ENCODE measurements around the gene FBXO11.

FBXO11 gene

GRCh38 chr2:47935071-47935470 lies 28.8 kb upstream of the FBXO11 start (continued):
- TF ChIP-seq, protein P1, sequence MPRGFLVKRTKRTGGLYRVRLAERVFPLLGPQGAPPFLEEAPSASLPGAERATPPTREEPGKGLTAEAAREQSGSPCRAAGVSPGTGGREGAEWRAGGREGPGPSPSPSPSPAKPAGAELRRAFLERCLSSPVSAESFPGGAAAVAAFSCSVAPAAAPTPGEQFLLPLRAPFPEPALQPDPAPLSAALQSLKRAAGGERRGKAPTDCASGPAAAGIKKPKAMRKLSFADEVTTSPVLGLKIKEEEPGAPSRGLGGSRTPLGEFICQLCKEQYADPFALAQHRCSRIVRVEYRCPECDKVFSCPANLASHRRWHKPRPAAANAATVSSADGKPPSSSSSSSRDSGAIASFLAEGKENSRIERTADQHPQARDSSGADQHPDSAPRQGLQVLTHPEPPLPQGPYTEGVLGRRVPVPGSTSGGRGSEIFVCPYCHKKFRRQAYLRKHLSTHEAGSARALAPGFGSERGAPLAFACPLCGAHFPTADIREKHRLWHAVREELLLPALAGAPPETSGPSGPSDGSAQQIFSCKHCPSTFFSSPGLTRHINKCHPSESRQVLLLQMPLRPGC (tag by site-specific recombination; IDR thresholded peaks at IDR 0.05): no peak
- TF ChIP-seq ZFP69B (tag by site-specific recombination; IDR thresholded peaks at IDR 0.05): no peak
- TF ChIP-seq IKZF3 (tag by site-specific recombination; IDR thresholded peaks at IDR 0.05): no peak
- no peak for TF ChIP-seq ZNF112 (tag by site-specific recombination; IDR thresholded peaks at IDR 0.05)
- TF ChIP-seq GLIS2 (tag by site-specific recombination; IDR thresholded peaks at IDR 0.05): no peak
- TF ChIP-seq OSR2 (tag by site-specific recombination; IDR thresholded peaks at IDR 0.05): no peak

DNA sequence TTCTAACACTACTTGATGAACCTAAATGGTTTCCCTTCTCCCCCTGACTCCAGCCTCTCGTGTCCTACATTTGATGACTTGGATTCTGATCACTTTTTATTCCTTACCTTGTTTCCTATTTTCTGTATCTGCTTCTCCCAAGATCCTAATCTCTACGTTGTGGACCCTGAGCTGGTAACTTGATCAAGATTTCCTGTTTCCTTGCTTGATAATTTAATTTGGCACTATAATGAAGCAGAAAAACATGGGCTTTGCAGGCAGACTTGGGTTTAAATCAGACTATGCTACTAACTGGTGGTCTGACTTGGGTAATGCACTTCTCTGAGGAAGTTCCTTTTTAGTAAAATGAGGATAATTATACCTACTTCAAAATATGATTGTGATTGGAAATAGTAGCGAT lies 11.7 kb upstream of the FBXO11 start:
- Histone ChIP-seq H3K36me3 (ENCODE audit: control insufficient read depth in 2 of 2, insufficient read depth in 1 of 2, low read length in 2 of 2) (no peaks in the 10 kb centered on the region), H3K9me3 (ENCODE audit: control insufficient read depth, insufficient read depth, low read depth, low read length) (no peaks in the 10 kb centered on the region), H3K4me3 (ENCODE audit: low read depth, low read length) (no peak overlapping the region), H3K4me1 (ENCODE audit: control insufficient read depth, insufficient read depth, low read length) (no peaks in the 10 kb centered on the region), H3K27ac (ENCODE audit: extremely low read depth, low read depth, low read length) (no peak overlapping the region)
- CTCF ChIA-PET: no interaction called here
- POLR2A ChIA-PET: no interaction called here
- no peak for TF ChIP-seq ZNF623 (tag by site-specific recombination; IDR thresholded peaks at IDR 0.05)
- no peak for TF ChIP-seq ZBTB8A (tag by site-specific recombination; IDR thresholded peaks at IDR 0.05)
- TF ChIP-seq HOXC10 (CRISPR knock-in tag; IDR thresholded peaks at IDR 0.05): no peak
- no peak for TF ChIP-seq ZNF621 (tag by site-specific recombination; IDR thresholded peaks at IDR 0.05)
- TF ChIP-seq, protein P2, sequence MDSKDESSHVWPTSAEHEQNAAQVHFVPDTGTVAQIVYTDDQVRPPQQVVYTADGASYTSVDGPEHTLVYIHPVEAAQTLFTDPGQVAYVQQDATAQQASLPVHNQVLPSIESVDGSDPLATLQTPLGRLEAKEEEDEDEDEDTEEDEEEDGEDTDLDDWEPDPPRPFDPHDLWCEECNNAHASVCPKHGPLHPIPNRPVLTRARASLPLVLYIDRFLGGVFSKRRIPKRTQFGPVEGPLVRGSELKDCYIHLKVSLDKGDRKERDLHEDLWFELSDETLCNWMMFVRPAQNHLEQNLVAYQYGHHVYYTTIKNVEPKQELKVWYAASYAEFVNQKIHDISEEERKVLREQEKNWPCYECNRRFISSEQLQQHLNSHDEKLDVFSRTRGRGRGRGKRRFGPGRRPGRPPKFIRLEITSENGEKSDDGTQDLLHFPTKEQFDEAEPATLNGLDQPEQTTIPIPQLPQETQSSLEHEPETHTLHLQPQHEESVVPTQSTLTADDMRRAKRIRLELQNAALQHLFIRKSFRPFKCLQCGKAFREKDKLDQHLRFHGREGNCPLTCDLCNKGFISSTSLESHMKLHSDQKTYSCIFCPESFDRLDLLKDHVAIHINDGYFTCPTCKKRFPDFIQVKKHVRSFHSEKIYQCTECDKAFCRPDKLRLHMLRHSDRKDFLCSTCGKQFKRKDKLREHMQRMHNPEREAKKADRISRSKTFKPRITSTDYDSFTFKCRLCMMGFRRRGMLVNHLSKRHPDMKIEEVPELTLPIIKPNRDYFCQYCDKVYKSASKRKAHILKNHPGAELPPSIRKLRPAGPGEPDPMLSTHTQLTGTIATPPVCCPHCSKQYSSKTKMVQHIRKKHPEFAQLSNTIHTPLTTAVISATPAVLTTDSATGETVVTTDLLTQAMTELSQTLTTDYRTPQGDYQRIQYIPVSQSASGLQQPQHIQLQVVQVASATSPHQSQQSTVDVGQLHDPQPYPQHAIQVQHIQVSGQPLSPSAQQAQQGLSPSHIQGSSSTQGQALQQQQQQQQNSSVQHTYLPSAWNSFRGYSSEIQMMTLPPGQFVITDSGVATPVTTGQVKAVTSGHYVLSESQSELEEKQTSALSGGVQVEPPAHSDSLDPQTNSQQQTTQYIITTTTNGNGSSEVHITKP (tag by site-specific recombination; IDR thresholded peaks at IDR 0.05): no peak
- TF ChIP-seq YY2 (tag by site-specific recombination; IDR thresholded peaks at IDR 0.05): no peak
- TF ChIP-seq ATF2 (tag by site-specific recombination; IDR thresholded peaks at IDR 0.05; ENCODE audit: low read depth): no peak
- TF ChIP-seq, protein P3, sequence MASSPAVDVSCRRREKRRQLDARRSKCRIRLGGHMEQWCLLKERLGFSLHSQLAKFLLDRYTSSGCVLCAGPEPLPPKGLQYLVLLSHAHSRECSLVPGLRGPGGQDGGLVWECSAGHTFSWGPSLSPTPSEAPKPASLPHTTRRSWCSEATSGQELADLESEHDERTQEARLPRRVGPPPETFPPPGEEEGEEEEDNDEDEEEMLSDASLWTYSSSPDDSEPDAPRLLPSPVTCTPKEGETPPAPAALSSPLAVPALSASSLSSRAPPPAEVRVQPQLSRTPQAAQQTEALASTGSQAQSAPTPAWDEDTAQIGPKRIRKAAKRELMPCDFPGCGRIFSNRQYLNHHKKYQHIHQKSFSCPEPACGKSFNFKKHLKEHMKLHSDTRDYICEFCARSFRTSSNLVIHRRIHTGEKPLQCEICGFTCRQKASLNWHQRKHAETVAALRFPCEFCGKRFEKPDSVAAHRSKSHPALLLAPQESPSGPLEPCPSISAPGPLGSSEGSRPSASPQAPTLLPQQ (tag by site-specific recombination; IDR thresholded peaks at IDR 0.05): no peak

GRCh38 chr2:47917276-47917961 lies 11.1 kb upstream of the FBXO11 start:
- ChIA-PET CTCF (interaction anchor here (1.1 kb wide), 1 partner anchor 150 kb away, joined by 4 read pairs; no protein-coding TSS in a partner anchor), POLR2A (interaction anchor here (0.5 kb wide), 1 partner anchor 483 kb away, joined by 4 read pairs; no protein-coding TSS in a partner anchor)
- H3K4me3 ChIP-seq (ENCODE audit: low read depth, low read length): no peak overlapping the region
- no peak overlapping the region for H3K27ac ChIP-seq (ENCODE audit: extremely low read depth, low read depth, low read length)
- H3K36me3 ChIP-seq (ENCODE audit: control insufficient read depth in 2 of 2, insufficient read depth in 1 of 2, low read length in 2 of 2): no peaks in the 10 kb centered on the region
- H3K4me1 ChIP-seq (ENCODE audit: control insufficient read depth, insufficient read depth, low read length): no peaks in the 10 kb centered on the region
- no peaks in the 10 kb centered on the region for H3K9me3 ChIP-seq (ENCODE audit: control insufficient read depth, insufficient read depth, low read depth, low read length)
- TF ChIP-seq, protein P4, sequence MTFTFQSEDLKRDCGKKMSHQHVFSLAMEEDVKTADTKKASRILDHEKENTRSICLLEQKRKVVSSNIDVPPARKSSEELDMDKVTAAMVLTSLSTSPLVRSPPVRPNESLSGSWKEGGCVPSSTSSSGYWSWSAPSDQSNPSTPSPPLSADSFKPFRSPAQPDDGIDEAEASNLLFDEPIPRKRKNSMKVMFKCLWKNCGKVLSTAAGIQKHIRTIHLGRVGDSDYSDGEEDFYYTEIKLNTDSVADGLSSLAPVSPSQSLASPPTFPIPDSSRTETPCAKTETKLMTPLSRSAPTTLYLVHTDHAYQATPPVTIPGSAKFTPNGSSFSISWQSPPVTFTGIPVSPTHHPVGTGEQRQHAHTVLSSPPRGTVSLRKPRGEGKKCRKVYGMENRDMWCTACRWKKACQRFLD (tag by site-specific recombination; IDR thresholded peaks at IDR 0.05): no peak
- no peak for TF ChIP-seq ZNF155 (tag by site-specific recombination; IDR thresholded peaks at IDR 0.05)
- no peak for TF ChIP-seq ZSCAN30 (tag by site-specific recombination; IDR thresholded peaks at IDR 0.05)
- no peak for TF ChIP-seq ZNF19 (tag by site-specific recombination; IDR thresholded peaks at IDR 0.05; ENCODE audit: low read depth)
